Thymus (tissue), 11 donors: ENCODE measurements around the gene CD247. TPM values are rescaled to one million over a fixed set of nuclear protein-coding genes. Genes with fewer than 3 reads are reported as not detected.

Experiments used
- DNase-seq, 9 donors: peaks; one replicate each; pipeline ENCODE4 v3.0.0-alpha.2; 2013; ENCODE audit warnings: low spot score in 9 of 9, low read depth in 6 of 9, missing footprints in 1 of 9
- H3K27ac ChIP-seq, 2 donors: one replicate each; pipeline ENCODE4 v1.5.1; 2013; ENCODE audit warnings: control low read depth in 1 of 2, low read depth in 1 of 2, low read length in 1 of 2, mild to moderate bottlenecking in 1 of 2, moderate library complexity in 1 of 2
- H3K27me3 ChIP-seq, 2 donors: one replicate each; pipeline ENCODE4 v1.5.1; 2013; ENCODE audit warnings: low read length in 1 of 2; ENCODE audit not compliant: control insufficient read depth in 2 of 2, insufficient read depth in 1 of 2
- H3K36me3 ChIP-seq, 2 donors: one replicate each; pipeline ENCODE4 v1.5.1; 2013; ENCODE audit warnings: low read length in 1 of 2, mild to moderate bottlenecking in 1 of 2, moderate library complexity in 1 of 2; ENCODE audit not compliant: control insufficient read depth in 2 of 2, insufficient read depth in 2 of 2
- H3K4me1 ChIP-seq, 2 donors: one replicate each; pipeline ENCODE4 v1.5.1; 2013; ENCODE audit warnings: low read length in 2 of 2; ENCODE audit not compliant: control insufficient read depth in 2 of 2, insufficient read depth in 2 of 2
- H3K4me3 ChIP-seq, 2 donors: one replicate each; pipeline ENCODE4 v1.5.1; 2013; ENCODE audit warnings: low read length in 2 of 2, control low read depth in 1 of 2, mild to moderate bottlenecking in 1 of 2
- H3K9me3 ChIP-seq, 2 donors: one replicate each; pipeline ENCODE4 v1.5.1; 2013; ENCODE audit warnings: low read length in 1 of 2, mild to moderate bottlenecking in 1 of 2; ENCODE audit not compliant: control insufficient read depth in 2 of 2, insufficient read depth in 1 of 2
- WGBS: extraction: QIAGEN DNeasy Blood & Tissue Kit; methylation state at CpG from one replicate; pipeline ENCODE4 v1.1.7; 2013; 5-methylcytosine and 5-hydroxymethylcytosine counted together
- polyA plus RNA-seq: library from polyadenylated mRNA; stranded (reverse); fragments of 200-250 nt; gene quantifications from one replicate; pipeline ENCODE4 v1.2.3, GENCODE V29; 2013
- total RNA-seq: library from RNA; stranded (reverse); fragments of 120-200 nt; gene quantifications from one replicate; pipeline ENCODE4 v1.2.4, GENCODE V29; 2013
- donor health status: healthy.

The CD247 gene
- total and polyA plus RNA-seq, 2 donors = 114 to 252 TPM

GRCh38 chr1:167532964-167533824, 14.9 kb upstream of the CD247 start:
- H3K4me1 ChIP-seq = peaks cover 7 to 14% of the 10 kb centered on the region in 2 donors
- no peaks in the 10 kb centered on the region for H3K27me3 ChIP-seq
- H3K27ac ChIP-seq = no peak overlapping the region
- H3K4me3 ChIP-seq = no peak overlapping the region
- no peak for DNase-seq
- no peaks in the 10 kb centered on the region for H3K36me3 ChIP-seq
- H3K9me3 ChIP-seq = no peaks in the 10 kb centered on the region
- 95% methylated on average over 6 of the region's 6 CpGs for WGBS

DNA sequence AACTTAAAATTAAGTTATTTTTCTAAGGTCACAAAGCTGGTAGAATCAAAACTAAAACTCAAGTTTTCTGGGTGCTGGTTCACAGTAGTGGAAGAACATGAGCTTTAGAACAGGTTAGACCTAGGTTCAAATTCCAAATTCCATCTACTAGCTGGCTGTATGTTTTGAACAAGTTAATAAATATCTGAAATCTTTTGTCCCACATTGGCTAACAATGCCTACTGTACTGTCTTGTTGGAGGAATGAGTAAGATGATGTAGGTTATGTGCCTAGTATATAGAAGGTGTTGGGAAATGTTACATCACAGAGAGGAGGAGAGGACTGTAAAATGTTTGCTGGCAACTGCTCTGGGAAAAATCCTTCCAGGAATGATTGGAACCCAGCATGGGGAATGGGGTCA, 14.0 kb upstream of the CD247 start:
- no peak overlapping the region for H3K4me3 ChIP-seq
- H3K27me3 ChIP-seq = no peaks in the 10 kb centered on the region
- DNase-seq = no peak
- no peak overlapping the region for H3K27ac ChIP-seq
- H3K9me3 ChIP-seq = no peaks in the 10 kb centered on the region
- no peaks in the 10 kb centered on the region for H3K36me3 ChIP-seq
- peaks cover 7 to 22% of the 10 kb centered on the region in 2 donors for H3K4me1 ChIP-seq

GRCh38 chr1:167529829-167530474, 11.6 kb upstream of the CD247 start:
- 96% methylated on average over 8 of the region's 8 CpGs for WGBS
- Histone ChIP-seq H3K36me3 (no peaks in the 10 kb centered on the region), H3K27ac (no peak overlapping the region), H3K9me3 (no peaks in the 10 kb centered on the region), H3K4me1 (peaks cover 7 to 31% of the 10 kb centered on the region in 2 donors), H3K4me3 (no peak overlapping the region), H3K27me3 (no peaks in the 10 kb centered on the region)
- no peak for DNase-seq

GRCh38 chr1:167528057-167528728, 9.9 kb upstream of the CD247 start:
- DNase-seq = no peak
- Histone ChIP-seq H3K4me3 (no peak overlapping the region), H3K4me1 (peaks cover 2 to 24% of the 10 kb centered on the region in 2 donors), H3K27me3 (no peaks in the 10 kb centered on the region), H3K9me3 (no peaks in the 10 kb centered on the region), H3K27ac (peak overlapping the region; percentile 9 to 36), H3K36me3 (no peaks in the 10 kb centered on the region)
- WGBS = 98% methylated on average over 3 of the region's 3 CpGs

DNA sequence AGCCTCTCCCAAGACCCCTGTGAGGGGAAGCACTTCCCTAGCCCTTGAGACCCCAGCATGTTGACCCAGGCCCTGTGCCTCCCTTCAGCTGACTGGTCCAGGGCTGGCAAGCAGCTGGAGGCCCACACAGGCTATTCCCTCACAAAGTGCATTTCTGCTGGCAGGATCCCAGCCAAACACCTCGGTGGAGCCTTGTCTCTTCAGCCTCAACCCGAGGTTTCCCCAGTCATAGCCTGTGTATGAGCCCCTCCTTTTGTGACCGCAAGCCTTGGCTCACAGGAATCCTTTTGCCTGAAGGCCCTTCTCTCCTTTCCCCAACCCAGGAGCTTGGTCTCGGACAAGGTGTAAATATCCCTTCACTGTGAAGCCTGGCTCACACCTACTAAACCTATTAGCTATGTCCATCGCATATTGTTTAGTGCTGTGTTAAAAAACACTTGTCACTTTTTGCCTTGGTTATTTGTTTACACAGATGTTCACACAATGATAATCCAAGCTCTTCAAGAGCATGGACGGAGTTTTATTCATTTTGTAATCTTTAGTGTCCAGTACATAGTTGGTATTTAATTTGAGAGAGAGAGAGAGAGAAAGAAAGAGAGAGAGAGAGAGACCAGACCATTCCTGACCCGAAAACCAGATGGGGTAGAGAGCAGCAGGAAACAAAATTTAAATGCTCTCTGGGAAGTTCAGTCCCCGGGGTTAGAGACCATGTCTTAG, 8.5 kb upstream of the CD247 start:
- no peaks in the 10 kb centered on the region for H3K9me3 ChIP-seq
- H3K27ac ChIP-seq = no peak overlapping the region
- WGBS = 90% methylated on average over 8 of the region's 8 CpGs
- no peaks in the 10 kb centered on the region for H3K36me3 ChIP-seq
- H3K27me3 ChIP-seq = no peaks in the 10 kb centered on the region
- no peak for DNase-seq
- H3K4me3 ChIP-seq = no peak overlapping the region
- peaks cover 0 to 21% of the 10 kb centered on the region in 2 donors for H3K4me1 ChIP-seq

- no peaks in the 10 kb centered on the region for H3K36me3 ChIP-seq
- H3K27me3 ChIP-seq = no peaks in the 10 kb centered on the region
- H3K9me3 ChIP-seq = no peaks in the 10 kb centered on the region
- no peak overlapping the region for H3K4me3 ChIP-seq
- H3K4me1 ChIP-seq = peaks cover 2 to 23% of the 10 kb centered on the region in 2 donors
- no peak overlapping the region for H3K27ac ChIP-seq
- 97% methylated on average over 9 of the region's 9 CpGs for WGBS
- DNase-seq = no peak
Measured at GRCh38 chr1:167524651-167525050, 6.3 kb upstream of the CD247 start.

- no peak for DNase-seq
- Histone ChIP-seq H3K27ac (no peak overlapping the region), H3K36me3 (no peaks in the 10 kb centered on the region), H3K4me1 (peaks cover 5 to 19% of the 10 kb centered on the region in 2 donors), H3K4me3 (no peak overlapping the region), H3K27me3 (no peaks in the 10 kb centered on the region), H3K9me3 (peaks cover 0 to 2% of the 10 kb centered on the region in 2 donors)
- 98% methylated on average over 5 of the region's 5 CpGs for WGBS
Measured at GRCh38 chr1:167522246-167522645, 3.9 kb upstream of the CD247 start.

- peak in 1 of 9 donors; percentile 52 for DNase-seq
Measured at GRCh38 chr1:167520711-167521206, 2.4 kb upstream of the CD247 start.

More at GRCh38 chr1:167520711-167521206, 2.4 kb upstream of the CD247 start:
- Histone ChIP-seq H3K4me1 (peaks cover 5 to 19% of the 10 kb centered on the region in 2 donors), H3K27ac (no peak overlapping the region), H3K36me3 (peaks cover 3 to 4% of the 10 kb centered on the region in 2 donors), H3K4me3 (no peak overlapping the region), H3K9me3 (peaks cover 0 to 2% of the 10 kb centered on the region in 2 donors), H3K27me3 (no peaks in the 10 kb centered on the region)
